ENCODE data around the gene SLC26A1.

SLC26A1 gene

DNA sequence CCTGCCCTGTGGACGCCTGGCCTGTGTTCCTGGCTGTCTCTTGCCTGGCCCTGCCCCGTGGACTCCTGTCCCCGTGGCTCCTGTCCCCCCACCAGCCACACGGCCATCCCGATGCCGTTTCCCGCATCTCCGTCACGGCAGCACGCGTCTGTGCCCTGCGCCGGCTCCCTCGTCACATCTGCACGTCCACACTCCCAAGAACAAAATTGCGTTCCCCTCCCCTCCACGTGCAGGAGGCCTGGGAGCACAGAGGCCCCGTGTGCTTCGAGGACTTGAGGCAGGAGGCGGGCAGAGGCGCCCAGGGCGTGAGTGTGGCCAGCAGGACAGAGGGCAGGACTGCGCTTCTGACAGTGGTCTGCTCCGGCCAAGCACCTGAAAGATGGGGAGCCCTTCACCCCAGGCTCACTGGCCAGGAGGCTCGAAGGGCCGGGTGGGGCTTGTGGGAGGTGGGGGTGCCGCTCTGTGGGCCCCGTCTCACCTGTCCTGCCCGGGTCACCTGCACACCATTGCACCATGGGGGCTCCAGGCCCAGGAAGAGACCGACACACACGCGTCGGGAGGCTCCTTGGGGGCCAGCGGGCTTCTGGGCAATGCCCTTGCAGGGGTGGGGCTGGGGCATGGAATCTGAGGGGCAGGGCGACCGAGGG, 35.5 kb upstream of the SLC26A1 start:
- DNase-seq, result no peak

DNA sequence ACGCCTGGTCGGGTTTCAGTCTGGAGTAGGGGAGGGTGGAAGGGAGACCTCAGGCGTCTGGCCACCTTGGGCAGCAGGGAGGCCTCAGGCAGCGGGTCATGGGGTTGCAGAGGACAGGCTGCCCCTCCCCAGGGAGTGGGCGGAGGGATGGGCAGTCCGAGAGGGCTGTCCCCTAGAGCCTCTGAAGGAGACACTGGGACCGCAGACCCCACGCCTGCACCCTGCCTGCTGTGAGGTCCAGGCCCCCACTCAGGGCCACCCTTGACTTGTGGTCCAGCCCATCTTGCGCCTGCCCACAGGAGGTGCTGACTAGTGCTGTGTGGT, 34.7 kb upstream of the SLC26A1 start:
- DNase-seq, result no peak

DNA sequence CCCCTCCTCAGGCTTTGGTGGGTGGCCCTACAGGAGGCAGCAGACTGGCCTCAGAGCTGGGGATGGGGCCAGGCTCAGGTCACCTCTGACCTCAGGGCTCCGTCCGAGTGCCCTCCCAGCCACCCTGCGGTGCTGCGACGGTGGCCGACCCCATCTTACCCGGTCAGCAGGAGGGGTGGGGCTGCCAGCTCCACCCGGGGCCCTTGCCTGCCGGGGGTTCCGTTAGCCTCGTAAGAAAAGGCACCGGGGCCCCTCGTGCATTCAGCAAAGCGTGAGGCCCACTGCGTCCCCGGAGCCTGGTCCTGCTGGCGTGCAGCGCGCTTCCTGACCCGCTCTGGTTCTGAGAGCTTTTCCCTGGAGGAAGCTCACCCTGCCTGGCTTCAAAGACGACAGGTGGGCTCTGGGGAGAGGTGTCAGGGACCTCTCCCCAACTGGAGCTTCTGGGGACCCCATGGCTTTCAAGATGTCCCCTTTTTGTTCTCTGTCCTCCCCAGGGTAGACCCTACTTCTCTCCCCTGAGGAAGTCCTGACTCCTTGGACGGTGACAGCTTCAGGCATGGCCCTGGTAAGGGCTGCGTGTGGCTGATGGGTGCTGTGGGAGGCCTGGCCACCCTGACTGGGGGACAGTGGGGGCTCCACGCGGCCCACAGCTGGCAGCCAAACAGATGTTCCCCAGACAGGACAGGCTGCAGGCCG, 34.2 kb upstream of the SLC26A1 start:
- DNase-seq, result no peak

DNA sequence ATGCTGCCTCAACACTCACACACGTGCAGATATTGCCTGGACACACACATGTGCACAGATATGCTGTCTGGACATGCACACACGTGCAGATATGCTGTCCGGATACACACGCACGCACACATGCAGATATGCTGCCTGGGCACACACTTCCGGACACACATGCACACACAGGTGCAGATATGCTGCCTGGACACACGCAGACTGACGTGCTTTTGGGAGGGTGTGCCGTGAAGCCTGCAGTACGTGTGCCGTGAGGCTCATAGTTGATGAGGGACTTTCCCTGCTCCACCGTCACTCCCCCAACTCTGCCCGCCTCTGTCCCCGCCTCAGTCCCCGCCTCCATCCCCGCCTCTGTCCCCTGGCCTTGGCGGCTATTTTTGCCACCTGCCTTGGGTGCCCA, 32.9 kb upstream of the SLC26A1 start:
- DNase-seq, result no peak

DNA sequence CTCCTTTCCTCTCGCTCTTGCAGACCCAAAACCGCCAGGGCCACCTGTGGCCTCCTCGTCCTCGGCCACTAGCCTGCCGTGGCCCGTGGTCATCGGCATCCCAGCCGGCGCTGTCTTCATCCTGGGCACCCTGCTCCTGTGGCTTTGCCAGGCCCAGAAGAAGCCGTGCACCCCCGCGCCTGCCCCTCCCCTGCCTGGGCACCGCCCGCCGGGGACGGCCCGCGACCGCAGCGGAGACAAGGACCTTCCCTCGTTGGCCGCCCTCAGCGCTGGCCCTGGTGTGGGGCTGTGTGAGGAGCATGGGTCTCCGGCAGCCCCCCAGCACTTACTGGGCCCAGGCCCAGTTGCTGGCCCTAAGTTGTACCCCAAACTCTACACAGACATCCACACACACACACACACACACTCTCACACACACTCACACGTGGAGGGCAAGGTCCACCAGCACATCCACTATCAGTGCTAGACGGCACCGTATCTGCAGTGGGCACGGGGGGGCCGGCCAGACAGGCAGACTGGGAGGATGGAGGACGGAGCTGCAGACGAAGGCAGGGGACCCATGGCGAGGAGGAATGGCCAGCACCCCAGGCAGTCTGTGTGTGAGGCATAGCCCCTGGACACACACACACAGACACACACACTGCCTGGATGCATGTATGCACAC, 31.8 kb upstream of the SLC26A1 start:
- DNase-seq, result no peak

GRCh38 chr4:1023895-1024740, 30.9 kb upstream of the SLC26A1 start:
- DNase-seq, result no peak

DNA sequence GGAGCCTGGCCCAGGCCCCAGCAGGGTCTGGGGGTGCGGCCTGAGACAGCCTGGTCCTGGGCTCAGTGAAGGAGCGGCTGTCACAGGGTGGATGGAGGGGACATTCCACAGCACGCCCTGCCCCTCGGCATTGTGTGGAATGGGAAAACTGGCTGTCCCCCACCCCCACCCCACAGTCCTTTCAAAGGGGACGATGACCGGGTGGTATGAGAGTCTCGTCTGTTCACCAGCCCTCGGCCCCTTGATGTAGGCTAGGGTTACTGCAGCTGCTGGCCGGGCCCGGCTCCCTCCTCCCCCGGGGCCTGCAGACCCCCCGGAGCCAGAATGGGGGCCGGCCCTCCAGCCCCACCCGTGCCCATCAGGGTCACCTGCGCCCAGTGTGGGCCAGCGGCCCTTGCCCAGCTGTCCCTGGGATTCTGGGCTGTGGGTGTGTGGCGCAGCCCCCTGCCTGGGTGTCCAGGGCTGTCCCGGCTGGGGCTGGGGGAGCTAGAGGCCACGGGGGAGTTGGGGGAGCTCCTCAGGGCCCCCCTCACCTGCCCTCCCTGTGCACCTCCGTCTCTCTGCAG, 30.0 kb upstream of the SLC26A1 start:
- no peak for DNase-seq

- DNase-seq, result no peak
Observed at GRCh38 chr4:1022739-1023066, 29.5 kb upstream of the SLC26A1 start.

GRCh38 chr4:1022051-1022738, 29.0 kb upstream of the SLC26A1 start:
- no peak for DNase-seq

GRCh38 chr4:1021386-1022050, 28.3 kb upstream of the SLC26A1 start:
- DNase-seq, result no peak

GRCh38 chr4:1019729-1020470, 26.7 kb upstream of the SLC26A1 start:
- no peak for DNase-seq

- no peak for DNase-seq
Observed at GRCh38 chr4:1019320-1019719, 26.1 kb upstream of the SLC26A1 start.

GRCh38 chr4:1018147-1019020, 25.2 kb upstream of the SLC26A1 start:
- DNase-seq, result no peak

DNA sequence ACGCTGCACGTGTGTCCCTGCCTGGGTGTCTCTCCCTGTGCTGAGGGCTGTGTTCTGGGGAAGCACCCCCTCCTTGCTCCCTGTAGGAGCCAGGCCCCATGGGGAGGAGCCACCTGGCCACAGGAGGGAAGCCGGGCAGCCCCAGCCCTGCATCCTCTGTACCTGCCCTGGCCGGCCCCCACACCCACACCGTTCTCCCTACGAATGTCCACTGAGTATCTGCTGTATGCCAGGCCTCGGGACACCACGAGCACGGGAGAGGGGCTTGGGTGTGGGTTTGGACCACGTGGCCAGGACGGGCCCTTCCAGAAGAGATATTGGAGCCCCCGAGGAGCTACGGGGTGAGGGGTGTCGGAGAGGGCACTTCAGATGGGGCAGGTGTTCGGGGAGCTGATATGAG, 24.5 kb upstream of the SLC26A1 start:
- no peak for DNase-seq

- no peak for DNase-seq
Observed at GRCh38 chr4:1017211-1017610, 24.0 kb upstream of the SLC26A1 start.

DNA sequence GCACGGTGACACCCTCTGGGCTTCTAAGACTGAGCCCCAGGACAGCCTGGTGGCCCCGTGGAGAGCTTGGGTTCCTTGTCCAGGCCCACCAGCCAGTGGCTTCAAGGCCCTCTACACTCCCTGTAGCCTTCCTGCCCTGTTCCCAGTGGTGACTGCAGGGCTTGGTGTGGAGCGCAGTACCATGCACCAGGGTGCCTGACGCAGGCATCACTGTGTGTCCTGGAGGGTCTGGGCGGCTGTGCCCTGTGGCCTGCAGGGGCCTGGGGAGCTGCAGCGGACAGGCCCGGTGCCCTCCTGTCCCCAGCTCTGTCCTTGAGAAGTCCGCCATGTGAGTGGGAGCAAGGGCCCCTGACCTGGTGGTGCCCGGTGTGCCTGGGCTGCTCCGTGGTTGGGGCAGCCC, 22.5 kb upstream of the SLC26A1 start:
- no peak for DNase-seq

DNA sequence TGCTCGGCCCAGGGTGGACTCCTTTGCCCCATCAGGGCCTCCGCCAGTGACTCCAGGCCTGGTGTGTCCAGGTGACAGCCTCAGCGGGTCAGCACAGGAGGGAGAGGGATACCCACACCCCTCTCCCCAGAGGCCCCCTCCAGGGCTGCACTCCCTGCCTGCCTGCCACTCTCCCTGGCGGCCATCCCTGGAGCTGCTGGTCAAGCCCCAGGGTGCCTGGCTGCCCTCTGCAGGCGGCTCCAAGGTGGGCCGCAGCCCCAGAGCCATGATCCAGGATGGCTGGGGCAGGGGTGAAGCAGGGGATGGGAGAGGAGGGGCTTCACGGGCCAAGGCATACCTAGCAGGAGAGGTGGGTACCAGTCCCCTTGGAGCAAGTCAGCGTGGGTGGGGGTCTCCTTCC, 22.0 kb upstream of the SLC26A1 start:
- DNase-seq, result no peak

- no peak for DNase-seq
Observed at GRCh38 chr4:1014291-1015167, 21.3 kb upstream of the SLC26A1 start.

Data from NCI-H345 (cell line).